LNCAP (cell line): ENCODE results near the gene BRAF.

Source experiments
- CTCF ChIP-seq: fragments of 450-650 bp; IDR thresholded peaks from 2 replicates; pipeline ENCODE4 v1.5.1; 2017; ENCODE audit warnings: mild to moderate bottlenecking

BRAF gene

GRCh38 chr7:140686921-140687320 is 237.8 kb downstream of the BRAF start:
- no peak for TF ChIP-seq CTCF

GRCh38 chr7:140685407-140686087 is 239.2 kb downstream of the BRAF start:
- TF ChIP-seq CTCF: no peak

- no peak for TF ChIP-seq CTCF
Observed at GRCh38 chr7:140684066-140684950, 240.4 kb downstream of the BRAF start.

GRCh38 chr7:140683657-140684056 is 241.1 kb downstream of the BRAF start:
- TF ChIP-seq CTCF: no peak

- no peak for TF ChIP-seq CTCF
Observed at GRCh38 chr7:140681766-140682165, 243.0 kb downstream of the BRAF start.

- TF ChIP-seq CTCF: no peak
Observed at GRCh38 chr7:140680886-140681285, 243.8 kb downstream of the BRAF start.

GRCh38 chr7:140679186-140679585 is 245.5 kb downstream of the BRAF start:
- no peak for TF ChIP-seq CTCF
